CD4-positive, alpha-beta T cell (primary cell): ENCODE data around the gene CASKIN2. TPM values are rescaled to one million over a fixed set of nuclear protein-coding genes. Genes with fewer than 3 reads are reported as not detected.
A peak's percentile ranks its signal among the peaks of the same experiment; 100 is the strongest.

Experiments used
- ATAC-seq: fragments of 200-7000 bp; cut with Tn5 transposase; one replicate; pipeline ENCODE4 v1.10.0; 2022; ENCODE audit warnings: mild to moderate bottlenecking; ENCODE audit not compliant: poor library complexity
- CTCF ChIA-PET: fragments of 350-600 bp; sonication (Branson Sonifier 250); formaldehyde crosslinking; loops from one replicate; lab custom pipeline; 2021; ENCODE audit warnings: antibody characterized with exemption, inconsistent platforms; lab: Charles Lee
- POLR2A ChIA-PET: fragments of 350-600 bp; sonication (Branson Sonifier 250); formaldehyde crosslinking; loops from one replicate; lab custom pipeline; 2021; ENCODE audit warnings: antibody characterized with exemption, inconsistent platforms; lab: Charles Lee
- DNase-seq, 14 experiments: peaks; one replicate each; pipeline ENCODE4 v3.0.0-alpha.2; 2013 to 2020; ENCODE audit warnings: mixed read lengths in 2 of 14
- H3K27ac ChIP-seq, 2 donors: one replicate each; pipeline versions ENCODE4 v1.5.1 to v1.7.0; 2013; ENCODE audit warnings: low read length in 2 of 2, low read depth in 1 of 2, mild to moderate bottlenecking in 1 of 2
- H3K27me3 ChIP-seq, 2 experiments: 1 replicate in 1 of 2; 2 replicates in 1 of 2; pipeline versions ENCODE4 v1.6.1 to v1.7.0; 2013; ENCODE audit warnings: low read length in 2 of 2, control low read depth in 1 of 2, mild to moderate bottlenecking in 1 of 2, moderate library complexity in 1 of 2; ENCODE audit not compliant: insufficient read depth in 2 of 2, control insufficient read depth in 1 of 2
- H3K36me3 ChIP-seq: one replicate; pipeline ENCODE4 v1.6.1; 2013; ENCODE audit warnings: low read length, control low read depth; ENCODE audit not compliant: insufficient read depth
- H3K4me1 ChIP-seq: one replicate; pipeline ENCODE4 v1.6.1; 2013; ENCODE audit warnings: low read length, control low read depth; ENCODE audit not compliant: insufficient read depth
- H3K4me3 ChIP-seq: one replicate; pipeline ENCODE4 v1.5.1; 2013; ENCODE audit warnings: mild to moderate bottlenecking, low read length, moderate library complexity
- H3K9me3 ChIP-seq, 2 experiments: 1 replicate in 1 of 2; 2 replicates in 1 of 2; pipeline versions ENCODE4 v1.6.1 to v1.7.0; 2013; ENCODE audit warnings: low read length in 2 of 2, mild to moderate bottlenecking in 2 of 2, control low read depth in 1 of 2, moderate library complexity in 1 of 2; ENCODE audit not compliant: control insufficient read depth in 1 of 2, insufficient read depth in 1 of 2
- H3K27ac Mint-ChIP-seq: one replicate; pipeline ENCODE4 v1.8.0; 2020; ENCODE audit warnings: mixed read lengths
- H3K27me3 Mint-ChIP-seq: one replicate; pipeline ENCODE4 v1.8.0; 2021; ENCODE audit warnings: mixed read lengths
- H3K36me3 Mint-ChIP-seq: one replicate; pipeline ENCODE4 v1.8.0; 2021; ENCODE audit warnings: low read depth, mixed read lengths
- H3K4me1 Mint-ChIP-seq: one replicate; pipeline ENCODE4 v1.8.0; 2021; ENCODE audit warnings: low read depth, mixed read lengths
- H3K4me3 Mint-ChIP-seq: one replicate; pipeline ENCODE4 v1.8.0; 2020; ENCODE audit warnings: mild to moderate bottlenecking, mixed read lengths
- H3K9me3 Mint-ChIP-seq: one replicate; pipeline ENCODE4 v1.8.0; 2020; ENCODE audit warnings: mixed read lengths
- intact Hi-C, 2 experiments: fragments of 100-400 bp; cut with DNase I in 1 of 2; cut with micrococcal nuclease in 1 of 2; formaldehyde crosslinking; loops; one replicate each; pipeline versions ENCODE4 v1.15.1 to v1.9.0; 2023 to 2025; cut with DNase I, micrococcal nuclease
- total RNA-seq, 174 experiments: library from RNA in 2 of 174; stranded (reverse) in 2 of 174; gene quantifications; one replicate each; pipeline ENCODE4 v1.2.3 and lab custom pipeline; 2021 to 2026
- TF ChIP-seq, protein P1 (sequence below): fragments of 200-600 bp; IDR thresholded peaks from one replicate; pipeline ENCODE4 v1.8.0; 2022; ENCODE audit warnings: antibody characterized with exemption, mild to moderate bottlenecking

Gene CASKIN2
- total RNA-seq, 2 experiments from 2014 or later = 0.17 to 0.25 TPM

DNA sequence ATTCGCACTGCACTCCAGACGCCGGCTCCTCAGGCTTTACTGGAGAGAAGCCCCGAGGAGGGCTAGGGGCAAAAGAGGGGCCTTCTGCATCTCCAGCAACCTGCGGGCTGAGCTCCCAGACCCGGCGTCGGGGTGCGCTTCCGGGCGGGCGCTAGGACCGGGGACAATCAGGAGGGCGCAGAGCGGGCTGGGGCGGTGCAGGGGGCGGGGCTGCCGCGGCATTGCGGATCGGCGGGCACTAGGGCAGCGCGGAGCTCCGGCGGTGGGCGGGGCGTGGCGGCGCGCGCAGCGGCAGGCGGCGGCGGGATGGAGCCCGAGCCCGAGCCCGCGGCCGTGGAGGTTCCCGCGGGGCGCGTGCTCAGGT, 900 bp upstream of the CASKIN2 start, which contains the start of gene TSEN54:
TSS of gene TSEN54 (plus strand) at position 274 of the 364 bp plus-strand sequence. CDS start at position 307, 33 bp downstream.
- Mint-ChIP-seq H3K27ac (peak within 1 kb of the TSS; percentile 91), H3K9me3 (no peaks in the 10 kb centered on the region), H3K27me3 (no peaks in the 10 kb centered on the region), H3K4me1 (peaks cover 27% of the 10 kb centered on the region), H3K36me3 (peaks cover 29% of the 10 kb centered on the region), H3K4me3 (peak within 1 kb of the TSS; percentile 86)
- H3K4me1 ChIP-seq = peaks cover 44% of the 10 kb centered on the region
- ATAC-seq (peak; percentile 78), DNase-seq (peak; percentile 92 to 98 (median 96))
- H3K4me3 ChIP-seq = peak within 1 kb of the TSS; percentile 84
- ChIA-PET CTCF (interaction anchor here (0.8 to 2.1 kb wide), 9 partner anchors 9 to 246 kb away, joined by 3 to 26 read pairs (median 4); partner anchors contain the start of genes GRB2, LLGL2, MIF4GD and SLC25A19), POLR2A (interaction anchor here (0.5 to 3.1 kb wide), 23 partner anchors 10 to 544 kb away, joined by 3 to 57 read pairs (median 6); partner anchors contain the start of genes GGA3, GRB2, HID1 and LLGL2)
- TF ChIP-seq, protein P1, sequence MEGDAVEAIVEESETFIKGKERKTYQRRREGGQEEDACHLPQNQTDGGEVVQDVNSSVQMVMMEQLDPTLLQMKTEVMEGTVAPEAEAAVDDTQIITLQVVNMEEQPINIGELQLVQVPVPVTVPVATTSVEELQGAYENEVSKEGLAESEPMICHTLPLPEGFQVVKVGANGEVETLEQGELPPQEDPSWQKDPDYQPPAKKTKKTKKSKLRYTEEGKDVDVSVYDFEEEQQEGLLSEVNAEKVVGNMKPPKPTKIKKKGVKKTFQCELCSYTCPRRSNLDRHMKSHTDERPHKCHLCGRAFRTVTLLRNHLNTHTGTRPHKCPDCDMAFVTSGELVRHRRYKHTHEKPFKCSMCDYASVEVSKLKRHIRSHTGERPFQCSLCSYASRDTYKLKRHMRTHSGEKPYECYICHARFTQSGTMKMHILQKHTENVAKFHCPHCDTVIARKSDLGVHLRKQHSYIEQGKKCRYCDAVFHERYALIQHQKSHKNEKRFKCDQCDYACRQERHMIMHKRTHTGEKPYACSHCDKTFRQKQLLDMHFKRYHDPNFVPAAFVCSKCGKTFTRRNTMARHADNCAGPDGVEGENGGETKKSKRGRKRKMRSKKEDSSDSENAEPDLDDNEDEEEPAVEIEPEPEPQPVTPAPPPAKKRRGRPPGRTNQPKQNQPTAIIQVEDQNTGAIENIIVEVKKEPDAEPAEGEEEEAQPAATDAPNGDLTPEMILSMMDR = no peak
- peaks cover 0 to 4% of the 10 kb centered on the region in 2 experiments for H3K9me3 ChIP-seq
- peaks cover 9 to 10% of the 10 kb centered on the region in 2 experiments for H3K27me3 ChIP-seq
- intact Hi-C loops = loop anchor here (1.0 to 2.0 kb wide), 4 partner anchors 9 to 227 kb away; partner anchors contain the start of genes GRB2 (in 1 of the 2), LLGL2 (in 1 of the 2) and SLC25A19 (in 1 of the 2)
- H3K36me3 ChIP-seq = peaks cover 18% of the 10 kb centered on the region
- peak within 1 kb of the TSS in 1 of 2 donors; percentile 3 for H3K27ac ChIP-seq

DNA sequence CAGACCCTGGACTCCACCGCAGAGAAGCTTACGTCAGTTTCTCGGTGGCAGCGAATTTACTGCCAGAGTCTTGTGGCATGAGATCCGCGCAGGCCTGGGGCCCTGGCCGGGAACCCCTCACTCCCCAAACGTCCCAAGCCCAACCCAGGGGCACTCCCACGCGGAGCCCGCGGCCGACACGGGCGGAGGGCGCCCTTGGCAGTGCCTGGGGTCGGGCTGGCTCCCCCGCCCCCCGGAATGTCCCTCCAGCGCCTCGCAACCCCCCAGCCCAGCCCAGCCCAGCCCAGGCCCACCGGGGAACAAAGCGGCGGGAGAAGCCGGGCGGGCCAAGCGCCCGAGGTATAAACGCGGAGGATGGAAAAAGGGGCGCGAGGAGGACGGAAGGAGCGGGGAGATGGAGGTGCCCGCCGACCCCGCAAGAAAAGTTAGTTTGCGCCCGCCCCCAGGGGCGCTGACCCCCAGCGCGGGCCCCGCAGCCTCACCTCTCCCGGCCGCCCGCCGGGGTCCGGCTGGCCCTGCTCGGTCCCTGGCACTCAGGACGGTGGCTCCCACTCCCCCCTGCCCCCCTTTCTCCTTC, 330 bp downstream of the CASKIN2 start:
- Histone ChIP-seq H3K4me1 (peaks cover 44% of the 10 kb centered on the region), H3K36me3 (peaks cover 11% of the 10 kb centered on the region), H3K4me3 (peak overlapping the region; percentile 80), H3K27me3 (peaks cover 9 to 10% of the 10 kb centered on the region in 2 experiments), H3K27ac (no peak overlapping the region), H3K9me3 (peaks cover 0 to 4% of the 10 kb centered on the region in 2 experiments)
- Mint-ChIP-seq H3K4me3 (peak overlapping the region; percentile 51), H3K27me3 (no peaks in the 10 kb centered on the region), H3K27ac (no peak overlapping the region), H3K4me1 (peaks cover 27% of the 10 kb centered on the region), H3K36me3 (peaks cover 23% of the 10 kb centered on the region), H3K9me3 (no peaks in the 10 kb centered on the region)
- no peak for ATAC-seq
- intact Hi-C loops = loop anchor here (1.0 to 2.0 kb wide), 4 partner anchors 58 to 89 kb away; partner anchors contain the start of gene TMEM94 (in 1 of the 2)
- TF ChIP-seq, protein P1 = no peak
- ChIA-PET POLR2A (interaction anchor here (1.0 kb wide), 1 partner anchor 59 kb away, joined by 3 read pairs; the partner anchor contains the start of gene TMEM94), CTCF (interaction anchor here (0.9 to 2.1 kb wide), 3 partner anchors 10 to 62 kb away, joined by 4 to 26 read pairs (median 11); partner anchors contain the start of gene LLGL2)
- no peak for DNase-seq

GRCh38 chr17:75514299-75514918, 928 bp downstream of the CASKIN2 start:
- H3K36me3 ChIP-seq = peaks cover 6% of the 10 kb centered on the region
- intact Hi-C loops = loop anchor here in 1 of 2 experiments (2.0 kb wide), 3 partner anchors 58 to 88 kb away; partner anchors contain the start of gene TMEM94
- ATAC-seq (no peak), DNase-seq (no peak)
- TF ChIP-seq, protein P1 = no peak
- H3K27ac ChIP-seq = no peak overlapping the region
- Mint-ChIP-seq H3K27ac (no peak overlapping the region), H3K27me3 (no peaks in the 10 kb centered on the region), H3K36me3 (peaks cover 19% of the 10 kb centered on the region), H3K9me3 (no peaks in the 10 kb centered on the region), H3K4me3 (peak overlapping the region; percentile 51), H3K4me1 (peaks cover 24% of the 10 kb centered on the region)
- H3K9me3 ChIP-seq = peaks cover 0 to 4% of the 10 kb centered on the region in 2 experiments
- H3K4me3 ChIP-seq = no peak overlapping the region
- peaks cover 44% of the 10 kb centered on the region for H3K4me1 ChIP-seq
- ChIA-PET CTCF (interaction anchor here (0.9 kb wide), 1 partner anchor 61 kb away, joined by 4 read pairs; no protein-coding TSS in a partner anchor), POLR2A (interaction anchor here (1.0 to 1.3 kb wide), 2 partner anchors 11 to 58 kb away, joined by 3 to 4 read pairs; partner anchors contain the start of genes LLGL2 and TMEM94)
- H3K27me3 ChIP-seq = peaks cover 9 to 10% of the 10 kb centered on the region in 2 experiments
